PC-9 (cell line): ENCODE data around the gene OBSL1.

Experiments
- CTCF ChIP-seq: fragments of 200-600 bp; sonication (generic); conservative IDR thresholded peaks from 2 replicates; pipeline ENCODE4 v1.6.1; 2017; ENCODE audit warnings: mixed run types, antibody characterized with exemption, mild to moderate bottlenecking, moderate library complexity
- EZH2 ChIP-seq: fragments of 200-600 bp; sonication (generic); IDR thresholded peaks from 2 replicates; pipeline ENCODE4 v1.8.0; 2017; ENCODE audit warnings: antibody characterized with exemption, low read depth

GRCh38 chr2:219547621-219548020 is 23.7 kb downstream of the OBSL1 start:
- TF ChIP-seq CTCF (no peak), EZH2 (no peak)
